Ovary (tissue), 9 donors: ENCODE results near the gene HSPBP1. TPM values are rescaled to one million over a fixed set of nuclear protein-coding genes. Genes with fewer than 3 reads are reported as not detected.

Source experiments
- DNase-seq, 5 donors: peaks; one replicate each; pipeline ENCODE4 v3.0.0-alpha.2; 2019 to 2020
- H3K27ac ChIP-seq, 2 donors: fragments of 200-600 bp; one replicate each; pipeline versions ENCODE4 v1.5.1 to v1.8.0; 2019 to 2022
- H3K27me3 ChIP-seq: fragments of 200-600 bp; one replicate; pipeline ENCODE4 v1.8.0; 2022
- H3K36me3 ChIP-seq: fragments of 200-600 bp; sonication (generic); one replicate; pipeline ENCODE4 v1.5.1; 2019
- H3K4me1 ChIP-seq: one replicate; pipeline ENCODE4 v1.8.1; 2013; ENCODE audit warnings: mild to moderate bottlenecking, moderate library complexity; ENCODE audit not compliant: insufficient read depth
- H3K4me3 ChIP-seq: fragments of 200-600 bp; sonication (generic); one replicate; pipeline ENCODE4 v1.5.1; 2017
- H3K9me3 ChIP-seq, 2 donors: fragments of 200-600 bp in 1 of 2; sonication (generic) in 1 of 2; one replicate each; pipeline versions ENCODE4 v1.5.1 to v1.8.1; 2013 to 2019; ENCODE audit warnings: mild to moderate bottlenecking in 1 of 2, moderate library complexity in 1 of 2
- CTCF ChIP-seq, 3 donors: fragments of 450-650 bp in 2 of 3; fragments of 200-600 bp in 1 of 3; IDR thresholded peaks; one replicate each; pipeline versions ENCODE4 v1.5.1 to v1.8.0; 2016 to 2022; ENCODE audit warnings: antibody characterized with exemption in 3 of 3, mild to moderate bottlenecking in 1 of 3
- EP300 ChIP-seq: sonication (generic); formaldehyde crosslinking; IDR thresholded peaks from one replicate; pipeline ENCODE4 v1.6.1; 2017; ENCODE audit warnings: antibody characterized with exemption
- POLR2A ChIP-seq: fragments of 450-650 bp; IDR thresholded peaks from one replicate; pipeline ENCODE4 v1.6.1; 2017; ENCODE audit warnings: antibody characterized with exemption, mild to moderate bottlenecking, moderate library complexity
- WGBS, 3 donors: extraction: QIAGEN DNeasy Blood & Tissue Kit in 1 of 3; methylation state at CpG; one replicate each; pipeline versions ENCODE4 v1.1.5 to v1.1.7; 2013 to 2017; 5-methylcytosine and 5-hydroxymethylcytosine counted together
- intact Hi-C, 4 donors: fragments of 100-400 bp; cut with DNase I; formaldehyde crosslinking; loops; one replicate each; pipeline versions ENCODE4 v1.11.0 to v1.15.1; 2022 to 2023
- polyA plus RNA-seq, 2 donors: library from polyadenylated mRNA; stranded (reverse); fragments of 200-250 nt in 1 of 2; fragments of 350-450 nt in 1 of 2; fragmentation: Illumina TruSeq in 1 of 2; extraction: RNeasy Lipid Tissue Mini Kit (QIAGEN cat#74804) in 1 of 2; gene quantifications; one replicate each; pipeline ENCODE4 v1.2.3, GENCODE V29; 2013 to 2014
- total RNA-seq, 7 donors: library from RNA; depleted of rRNA in 2 of 7; stranded (reverse); fragments of >200 nt in 2 of 7; fragmentation: NEBNext Ultra II Directional in 3 of 7; extraction: Animal tissue kit (Norgen Biotek cat#: 25700) in 3 of 7; gene quantifications; one replicate each; pipeline versions ENCODE4 v1.1.0 to v1.2.4, GENCODE V29; 2016 to 2023
- donor health status: DM: no; HTN: no; CAD: no; lungs with moderate emphysema.
- donor health status: DM: no; HTN: no; CAD: no.
- donor health status: Bipolar disorder and iron deficiency.
- donor health status: DM: yes; HTN: yes; CAD: no.
- donor health status: DM: no; HTN: no; CAD: no.
- donor health status: DM: yes; HTN: yes; CAD: no.

HSPBP1 gene
- total and polyA plus RNA-seq, 9 donors = 3.6 to 40.7 (median 31.8) TPM

GRCh38 chr19:55277494-55277893 lies 2.4 kb downstream of the HSPBP1 start:
- DNase-seq = no peak
- Histone ChIP-seq H3K4me3 (no peak overlapping the region), H3K4me1 (peaks cover 5% of the 10 kb centered on the region), H3K9me3 (no peaks in the 10 kb centered on the region), H3K27me3 (no peaks in the 10 kb centered on the region), H3K36me3 (no peaks in the 10 kb centered on the region), H3K27ac (no peak overlapping the region)
- WGBS, 3 donors = 82 to 86% (median 85%) methylated on average over 17 of the region's 17 CpGs
- TF ChIP-seq CTCF (IDR thresholded peaks at IDR 0.05) (no peak), POLR2A (no peak), EP300 (no peak)
- intact Hi-C loops = no loop called here

GRCh38 chr19:55276720-55277430 lies 3.0 kb downstream of the HSPBP1 start:
- Histone ChIP-seq H3K27ac (no peak overlapping the region), H3K27me3 (no peaks in the 10 kb centered on the region), H3K4me1 (peaks cover 5% of the 10 kb centered on the region), H3K9me3 (no peaks in the 10 kb centered on the region), H3K4me3 (no peak overlapping the region), H3K36me3 (no peaks in the 10 kb centered on the region)
- DNase-seq = no peak
- intact Hi-C loops = no loop called here
- TF ChIP-seq CTCF (IDR thresholded peaks at IDR 0.05) (no peak), POLR2A (no peak), EP300 (no peak)
- 86 to 91% (median 89%) methylated on average over 15 of the region's 15 CpGs for WGBS, 3 donors

GRCh38 chr19:55275851-55276719 lies 3.8 kb downstream of the HSPBP1 start:
- H3K4me3 ChIP-seq = no peak overlapping the region
- peaks cover 5% of the 10 kb centered on the region for H3K4me1 ChIP-seq
- DNase-seq = no peak
- no peaks in the 10 kb centered on the region for H3K36me3 ChIP-seq
- H3K9me3 ChIP-seq = no peaks in the 10 kb centered on the region
- H3K27me3 ChIP-seq = no peaks in the 10 kb centered on the region
- WGBS, 3 donors = 71 to 74% (median 72%) methylated on average over 17 of the region's 17 CpGs
- TF ChIP-seq CTCF (IDR thresholded peaks at IDR 0.05) = no peak
- no peak for TF ChIP-seq POLR2A
- TF ChIP-seq EP300 = no peak
- no peak overlapping the region for H3K27ac ChIP-seq
- intact Hi-C loops = no loop called here

- TF ChIP-seq EP300 = no peak
- TF ChIP-seq POLR2A = no peak
- no peak for TF ChIP-seq CTCF (IDR thresholded peaks at IDR 0.05)
- H3K9me3 ChIP-seq = no peaks in the 10 kb centered on the region
- no peak overlapping the region for H3K4me3 ChIP-seq
- 90 to 93% (median 91%) methylated on average over 36 of the region's 36 CpGs for WGBS, 3 donors
- H3K27me3 ChIP-seq = no peaks in the 10 kb centered on the region
- intact Hi-C loops = no loop called here
- H3K36me3 ChIP-seq = no peaks in the 10 kb centered on the region
- no peak for DNase-seq
- no peak overlapping the region for H3K27ac ChIP-seq
- H3K4me1 ChIP-seq = peaks cover 1% of the 10 kb centered on the region
Measured at GRCh38 chr19:55273978-55274707, 5.8 kb downstream of the HSPBP1 start.
